ENCODE results near the gene FOXP4. TPM values are rescaled to one million over a fixed set of nuclear protein-coding genes. Genes with fewer than 3 reads are reported as not detected.

Gene FOXP4
- total RNA-seq, 1 donor from 2014 or later: 41.9 TPM

DNA sequence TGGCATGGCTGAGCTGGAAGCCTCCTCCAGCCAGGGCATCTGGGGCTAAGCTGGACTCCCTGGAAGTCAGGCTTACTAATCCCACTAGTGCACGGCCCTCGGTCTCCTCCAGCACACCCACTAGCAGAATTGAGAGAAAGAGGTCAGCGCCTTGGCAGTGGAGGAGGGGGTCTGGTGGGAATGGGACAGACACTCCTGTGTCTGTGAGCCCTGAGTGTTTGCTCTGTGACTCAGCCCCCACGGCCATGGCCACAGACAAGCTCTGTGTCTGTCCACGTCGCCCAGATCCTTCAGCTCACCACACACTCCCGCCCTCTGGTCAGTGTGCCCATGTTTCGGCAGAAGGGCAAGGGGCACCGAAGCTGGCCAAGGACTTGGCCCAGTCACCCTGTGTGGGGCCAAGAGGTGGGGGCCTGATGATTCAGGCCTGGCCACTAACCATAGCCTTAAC, 100.9 kb downstream of the FOXP4 start:
- no peaks in the 10 kb centered on the region for H3K27me3 Mint-ChIP-seq (ENCODE audit: low read depth, unreplicated experiment)
- DNase-seq (ENCODE audit: low read depth): no peak

DNA sequence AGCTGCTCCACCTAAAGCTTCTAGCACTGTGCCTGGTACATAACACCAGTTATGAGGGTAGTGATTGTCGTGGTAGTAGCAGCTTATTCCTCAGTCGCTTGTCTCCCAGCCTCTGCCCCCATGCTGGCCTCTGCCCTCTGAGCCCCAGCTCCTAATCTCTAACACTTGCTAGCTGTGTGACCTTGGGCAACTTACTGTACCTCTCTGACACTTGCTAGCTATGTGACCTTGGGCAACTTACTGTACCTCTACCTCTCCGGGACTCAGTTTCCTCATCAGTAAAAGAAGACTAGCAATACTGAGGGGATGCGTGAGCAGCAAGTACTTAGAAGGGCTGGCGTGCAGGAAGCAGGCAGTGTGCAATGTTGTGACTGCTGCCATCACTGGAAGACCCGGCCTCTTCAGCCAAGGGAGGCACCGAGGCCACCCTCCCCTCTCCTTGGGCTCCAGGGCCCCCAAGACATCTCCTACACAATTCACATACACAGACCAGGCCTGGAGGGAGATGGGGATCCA, 101.9 kb downstream of the FOXP4 start:
- H3K27ac ChIP-seq (ENCODE audit: low read depth, low read length): no peak overlapping the region
- no peak overlapping the region for H2AFZ ChIP-seq (ENCODE audit: low read depth, low read length)
- DNase-seq (ENCODE audit: low read depth): no peak
- H3K36me3 Mint-ChIP-seq (ENCODE audit: low read depth, unreplicated experiment): peaks cover 23% of the 10 kb centered on the region
- no peak overlapping the region for H3K4me3 ChIP-seq (ENCODE audit: insufficient read depth, low read depth, low read length)
- FAIRE-seq: no peak
- H3K4me1 ChIP-seq (ENCODE audit: insufficient read depth, low read length): peaks cover 4% of the 10 kb centered on the region
- peak overlapping the region; percentile 27 for H3K27ac Mint-ChIP-seq (ENCODE audit: unreplicated experiment)
- TF ChIP-seq, protein P1, sequence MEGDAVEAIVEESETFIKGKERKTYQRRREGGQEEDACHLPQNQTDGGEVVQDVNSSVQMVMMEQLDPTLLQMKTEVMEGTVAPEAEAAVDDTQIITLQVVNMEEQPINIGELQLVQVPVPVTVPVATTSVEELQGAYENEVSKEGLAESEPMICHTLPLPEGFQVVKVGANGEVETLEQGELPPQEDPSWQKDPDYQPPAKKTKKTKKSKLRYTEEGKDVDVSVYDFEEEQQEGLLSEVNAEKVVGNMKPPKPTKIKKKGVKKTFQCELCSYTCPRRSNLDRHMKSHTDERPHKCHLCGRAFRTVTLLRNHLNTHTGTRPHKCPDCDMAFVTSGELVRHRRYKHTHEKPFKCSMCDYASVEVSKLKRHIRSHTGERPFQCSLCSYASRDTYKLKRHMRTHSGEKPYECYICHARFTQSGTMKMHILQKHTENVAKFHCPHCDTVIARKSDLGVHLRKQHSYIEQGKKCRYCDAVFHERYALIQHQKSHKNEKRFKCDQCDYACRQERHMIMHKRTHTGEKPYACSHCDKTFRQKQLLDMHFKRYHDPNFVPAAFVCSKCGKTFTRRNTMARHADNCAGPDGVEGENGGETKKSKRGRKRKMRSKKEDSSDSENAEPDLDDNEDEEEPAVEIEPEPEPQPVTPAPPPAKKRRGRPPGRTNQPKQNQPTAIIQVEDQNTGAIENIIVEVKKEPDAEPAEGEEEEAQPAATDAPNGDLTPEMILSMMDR (IDR thresholded peaks at IDR 0.05; ENCODE audit: insufficient read depth, low read depth, low read length): no peak
- no peak for TF ChIP-seq EZH2 (IDR thresholded peaks at IDR 0.05; ENCODE audit: insufficient read depth, low read length)
- no peaks in the 10 kb centered on the region for H3K79me2 ChIP-seq (ENCODE audit: insufficient read depth, low read length)
- peaks cover 74% of the 10 kb centered on the region for H4K20me1 ChIP-seq (ENCODE audit: insufficient read depth, low read length)
- H3K9me3 ChIP-seq (ENCODE audit: insufficient read depth, low read depth, low read length): no peaks in the 10 kb centered on the region
- H3K9me3 Mint-ChIP-seq (ENCODE audit: unreplicated experiment): no peaks in the 10 kb centered on the region
- H3K27me3 ChIP-seq (ENCODE audit: insufficient read depth, low read length): no peaks in the 10 kb centered on the region
- no peak overlapping the region for H3K4me3 Mint-ChIP-seq (ENCODE audit: unreplicated experiment)
- no peak overlapping the region for H3K9ac ChIP-seq (ENCODE audit: low read length)
- H3K4me2 ChIP-seq (ENCODE audit: low read length): no peak overlapping the region
- peaks cover 13% of the 10 kb centered on the region for H3K36me3 ChIP-seq (ENCODE audit: insufficient read depth, low read length)
- H3K4me1 Mint-ChIP-seq (ENCODE audit: low read depth, unreplicated experiment): peaks cover 38% of the 10 kb centered on the region
- no peaks in the 10 kb centered on the region for H3K27me3 Mint-ChIP-seq (ENCODE audit: low read depth, unreplicated experiment)

More for the DNA sequence above, 100.9 kb downstream of the FOXP4 start:
- peaks cover 46% of the 10 kb centered on the region for H3K4me1 Mint-ChIP-seq (ENCODE audit: low read depth, unreplicated experiment)
- H3K79me2 ChIP-seq (ENCODE audit: insufficient read depth, low read length): peaks cover 7% of the 10 kb centered on the region
- peaks cover 24% of the 10 kb centered on the region for H3K36me3 Mint-ChIP-seq (ENCODE audit: low read depth, unreplicated experiment)
- no peaks in the 10 kb centered on the region for H3K9me3 ChIP-seq (ENCODE audit: insufficient read depth, low read depth, low read length)
- peaks cover 6% of the 10 kb centered on the region for H3K4me1 ChIP-seq (ENCODE audit: insufficient read depth, low read length)
- peaks cover 10% of the 10 kb centered on the region for H3K36me3 ChIP-seq (ENCODE audit: insufficient read depth, low read length)
- H3K4me3 ChIP-seq (ENCODE audit: insufficient read depth, low read depth, low read length): no peak overlapping the region
- no peak overlapping the region for H2AFZ ChIP-seq (ENCODE audit: low read depth, low read length)
- peak overlapping the region; percentile 68 for H3K4me3 Mint-ChIP-seq (ENCODE audit: unreplicated experiment)
- peak overlapping the region; percentile 78 for H3K27ac Mint-ChIP-seq (ENCODE audit: unreplicated experiment)
- H3K9ac ChIP-seq (ENCODE audit: low read length): no peak overlapping the region
- peaks cover 82% of the 10 kb centered on the region for H4K20me1 ChIP-seq (ENCODE audit: insufficient read depth, low read length)
- H3K27ac ChIP-seq (ENCODE audit: low read depth, low read length): no peak overlapping the region
- H3K9me3 Mint-ChIP-seq (ENCODE audit: unreplicated experiment): no peaks in the 10 kb centered on the region
- TF ChIP-seq, protein P1 (IDR thresholded peaks at IDR 0.05; ENCODE audit: insufficient read depth, low read depth, low read length): no peak
- no peak for TF ChIP-seq EZH2 (IDR thresholded peaks at IDR 0.05; ENCODE audit: insufficient read depth, low read length)
- no peak for FAIRE-seq
- H3K4me2 ChIP-seq (ENCODE audit: low read length): no peak overlapping the region
- H3K27me3 ChIP-seq (ENCODE audit: insufficient read depth, low read length): no peaks in the 10 kb centered on the region

DNA sequence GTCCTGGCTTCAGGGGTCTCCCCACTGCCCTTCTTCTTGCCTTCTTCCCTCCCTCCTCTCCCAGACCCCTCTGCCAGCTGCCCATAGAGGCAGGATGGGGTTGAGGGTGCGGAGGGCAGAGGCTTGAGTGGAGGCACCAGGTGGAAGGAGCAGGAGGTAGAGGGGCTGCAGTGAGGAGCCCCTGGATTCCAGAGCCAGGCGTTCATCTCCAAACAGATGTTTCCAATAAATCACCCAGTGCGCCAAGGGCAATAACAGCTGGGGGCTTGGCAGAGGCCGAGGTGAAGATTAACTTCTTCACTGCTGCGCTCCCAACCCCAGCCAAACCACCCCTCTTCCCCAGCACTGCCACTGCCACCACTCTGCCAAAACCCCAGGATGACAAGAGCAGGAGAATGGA, 102.7 kb downstream of the FOXP4 start:
- H3K79me2 ChIP-seq (ENCODE audit: insufficient read depth, low read length): no peaks in the 10 kb centered on the region
- H3K9me3 Mint-ChIP-seq (ENCODE audit: unreplicated experiment): no peaks in the 10 kb centered on the region
- FAIRE-seq (no peak), DNase-seq (ENCODE audit: low read depth) (no peak)
- H3K27me3 Mint-ChIP-seq (ENCODE audit: low read depth, unreplicated experiment): no peaks in the 10 kb centered on the region
- H3K4me2 ChIP-seq (ENCODE audit: low read length): no peak overlapping the region
- no peak overlapping the region for H2AFZ ChIP-seq (ENCODE audit: low read depth, low read length)
- H3K9ac ChIP-seq (ENCODE audit: low read length): no peak overlapping the region
- no peaks in the 10 kb centered on the region for H3K27me3 ChIP-seq (ENCODE audit: insufficient read depth, low read length)
- H4K20me1 ChIP-seq (ENCODE audit: insufficient read depth, low read length): peaks cover 67% of the 10 kb centered on the region
- no peak overlapping the region for H3K4me3 ChIP-seq (ENCODE audit: insufficient read depth, low read depth, low read length)
- no peak overlapping the region for H3K27ac ChIP-seq (ENCODE audit: low read depth, low read length)
- H3K9me3 ChIP-seq (ENCODE audit: insufficient read depth, low read depth, low read length): no peaks in the 10 kb centered on the region
- no peak for TF ChIP-seq EZH2 (IDR thresholded peaks at IDR 0.05; ENCODE audit: insufficient read depth, low read length)
- TF ChIP-seq, protein P1 (IDR thresholded peaks at IDR 0.05; ENCODE audit: insufficient read depth, low read depth, low read length): no peak
- peaks cover 33% of the 10 kb centered on the region for H3K4me1 Mint-ChIP-seq (ENCODE audit: low read depth, unreplicated experiment)
- H3K27ac Mint-ChIP-seq (ENCODE audit: unreplicated experiment): peak overlapping the region; percentile 83
- no peak overlapping the region for H3K4me3 Mint-ChIP-seq (ENCODE audit: unreplicated experiment)
- peaks cover 16% of the 10 kb centered on the region for H3K36me3 ChIP-seq (ENCODE audit: insufficient read depth, low read length)
- peaks cover 23% of the 10 kb centered on the region for H3K36me3 Mint-ChIP-seq (ENCODE audit: low read depth, unreplicated experiment)
- peaks cover 4% of the 10 kb centered on the region for H3K4me1 ChIP-seq (ENCODE audit: insufficient read depth, low read length)

All from astrocyte (in vitro differentiated cells and primary cell).